Fibroblast of villous mesenchyme (primary cell): ENCODE measurements around the gene P2RY14. TPM values are rescaled to one million over a fixed set of nuclear protein-coding genes. Genes with fewer than 3 reads are reported as not detected.
A peak's percentile ranks its signal among the peaks of the same experiment; 100 is the strongest.

Experiments
- DNase-seq: peaks from one replicate; pipeline ENCODE4 v3.0.0-alpha.2; 2010; ENCODE audit warnings: low read depth
- H3K4me3 ChIP-seq: 2 replicates; pipeline ENCODE4 v1.5.1; 2011; ENCODE audit warnings: low read depth, mild to moderate bottlenecking, low read length
- total RNA-seq: library from RNA; depleted of rRNA; stranded (reverse); fragments of >200 nt; gene quantifications from 2 replicates; pipeline ENCODE4 v1.2.3, GENCODE V29; 2012
- TF ChIP-seq, protein P1 (sequence below): IDR thresholded peaks from 2 replicates; pipeline ENCODE4 v1.5.1; 2012; ENCODE audit warnings: low read depth, mild to moderate bottlenecking, low read length; ENCODE audit not compliant: insufficient read depth

Gene P2RY14
- total RNA-seq: not detected in 2 replicates

DNA sequence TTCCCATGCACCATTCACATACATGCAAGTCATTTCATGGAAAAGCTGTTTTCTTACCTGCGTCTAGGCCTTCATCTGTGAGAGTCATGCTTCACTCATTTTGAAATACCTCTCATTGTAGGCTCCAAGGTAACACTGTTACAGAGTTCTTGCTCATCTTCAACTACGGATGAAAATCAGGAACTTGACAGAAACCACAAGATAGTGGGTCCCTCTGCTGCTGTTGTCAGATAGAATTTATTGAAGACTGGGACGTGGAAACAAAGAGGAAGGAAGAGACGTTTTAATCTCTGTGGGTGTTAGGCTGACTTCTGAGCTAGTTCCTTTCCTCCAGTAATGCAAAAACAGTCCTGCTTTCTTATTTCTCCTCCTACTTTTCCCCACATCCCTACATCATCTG lies at the start of gene P2RY14:
P2RY14 (minus strand) TSS at position 313 of the 400 bp plus-strand sequence. CDS start 64,226 bp downstream, outside the sequence.
- no peak within 1 kb of the TSS for H3K4me3 ChIP-seq
- DNase-seq: no peak
- TF ChIP-seq, protein P1, sequence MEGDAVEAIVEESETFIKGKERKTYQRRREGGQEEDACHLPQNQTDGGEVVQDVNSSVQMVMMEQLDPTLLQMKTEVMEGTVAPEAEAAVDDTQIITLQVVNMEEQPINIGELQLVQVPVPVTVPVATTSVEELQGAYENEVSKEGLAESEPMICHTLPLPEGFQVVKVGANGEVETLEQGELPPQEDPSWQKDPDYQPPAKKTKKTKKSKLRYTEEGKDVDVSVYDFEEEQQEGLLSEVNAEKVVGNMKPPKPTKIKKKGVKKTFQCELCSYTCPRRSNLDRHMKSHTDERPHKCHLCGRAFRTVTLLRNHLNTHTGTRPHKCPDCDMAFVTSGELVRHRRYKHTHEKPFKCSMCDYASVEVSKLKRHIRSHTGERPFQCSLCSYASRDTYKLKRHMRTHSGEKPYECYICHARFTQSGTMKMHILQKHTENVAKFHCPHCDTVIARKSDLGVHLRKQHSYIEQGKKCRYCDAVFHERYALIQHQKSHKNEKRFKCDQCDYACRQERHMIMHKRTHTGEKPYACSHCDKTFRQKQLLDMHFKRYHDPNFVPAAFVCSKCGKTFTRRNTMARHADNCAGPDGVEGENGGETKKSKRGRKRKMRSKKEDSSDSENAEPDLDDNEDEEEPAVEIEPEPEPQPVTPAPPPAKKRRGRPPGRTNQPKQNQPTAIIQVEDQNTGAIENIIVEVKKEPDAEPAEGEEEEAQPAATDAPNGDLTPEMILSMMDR: no peak

DNA sequence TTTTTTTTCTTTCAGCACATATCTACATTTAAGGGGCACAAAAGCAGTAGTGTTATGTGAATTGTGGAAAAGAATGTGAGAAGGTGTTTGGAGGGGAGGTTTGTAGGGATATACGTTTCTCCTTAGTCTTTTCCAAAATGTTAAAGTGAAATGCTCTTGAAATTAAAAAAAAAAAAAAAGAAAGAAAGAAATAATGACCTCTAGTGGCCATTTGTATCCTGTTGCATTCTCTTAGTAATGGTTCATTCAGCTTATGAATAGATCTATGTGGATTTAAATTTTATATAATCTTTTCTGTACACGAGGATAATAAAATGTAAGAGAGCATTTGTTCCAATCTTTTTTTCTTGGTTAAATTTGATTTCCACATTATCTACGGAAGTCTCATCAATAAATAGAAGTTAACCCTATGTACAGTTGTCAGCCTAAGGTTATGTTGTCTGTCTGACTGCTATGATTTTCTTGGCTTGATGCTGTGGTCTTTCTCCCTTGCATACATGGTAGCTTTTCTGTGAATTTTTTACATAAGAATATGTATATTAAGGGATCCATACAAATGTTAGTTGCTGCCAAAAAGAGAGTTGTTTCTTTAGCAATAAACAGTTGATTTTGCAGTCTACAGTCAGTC lies 49.3 kb upstream of the P2RY14 start:
- peak; percentile 31 for DNase-seq
- no peak overlapping the region for H3K4me3 ChIP-seq
- TF ChIP-seq, protein P1: peak; percentile 56

DNA sequence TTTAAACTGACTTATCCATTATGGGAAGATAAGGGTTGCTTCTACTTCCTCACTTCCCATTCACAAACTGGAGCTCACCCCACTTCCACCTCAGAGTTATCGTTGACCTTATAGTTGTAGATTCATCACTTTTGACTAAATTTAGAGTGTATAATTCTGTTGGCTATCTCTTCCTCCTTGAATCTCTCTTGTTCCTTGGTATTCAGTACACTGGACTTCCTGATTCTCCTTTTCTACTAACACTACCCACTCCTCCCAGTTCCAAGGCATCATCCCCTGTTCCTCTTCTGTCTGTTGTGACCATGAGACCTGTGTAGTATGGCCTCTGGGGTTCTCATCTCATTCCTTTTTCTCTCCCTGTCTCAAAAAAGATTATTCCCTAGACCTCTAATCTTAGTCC lies 44.2 kb upstream of the P2RY14 start:
- DNase-seq: no peak
- TF ChIP-seq, protein P1: no peak

DNA sequence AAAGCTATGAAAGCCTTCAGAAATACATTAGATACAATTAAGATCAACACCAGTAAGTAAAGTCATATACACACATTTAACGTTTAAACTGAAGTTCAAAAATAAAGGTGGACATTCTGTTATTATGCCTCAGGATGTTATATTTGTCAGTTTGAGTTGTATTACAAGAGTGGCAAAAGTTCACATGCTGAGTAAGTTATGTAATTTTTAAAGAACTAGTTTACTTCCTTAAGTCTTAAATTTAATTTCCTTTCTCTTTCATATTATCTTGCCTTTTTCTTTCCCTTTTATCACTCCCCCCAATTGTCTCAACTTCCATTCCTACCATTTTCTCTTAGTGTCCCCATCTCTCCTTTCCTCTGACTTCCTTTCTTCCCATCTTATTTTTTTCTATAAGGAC lies 43.2 kb upstream of the P2RY14 start:
- DNase-seq: no peak
- no peak overlapping the region for H3K4me3 ChIP-seq
- TF ChIP-seq, protein P1: no peak

More for the DNA sequence above, 44.2 kb upstream of the P2RY14 start:
- H3K4me3 ChIP-seq: no peak overlapping the region

DNA sequence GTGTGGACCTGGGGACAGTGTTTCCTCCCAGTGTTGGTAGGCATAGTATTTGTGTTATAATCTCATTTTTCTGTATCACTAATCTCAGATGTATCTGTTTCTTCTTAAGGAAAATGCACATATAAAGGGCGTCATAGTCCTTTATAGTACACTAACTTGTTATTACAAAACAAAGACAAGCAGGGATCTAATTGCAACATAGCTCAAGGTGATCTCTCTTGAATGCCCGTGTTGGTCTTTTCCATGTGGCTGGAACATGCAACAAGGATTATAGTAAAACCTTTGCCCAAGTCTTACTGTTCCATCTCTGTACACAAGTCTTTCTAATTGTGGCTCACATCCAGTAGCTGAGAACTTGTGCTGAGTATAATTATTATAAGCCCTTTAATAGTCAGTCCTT lies 41.8 kb upstream of the P2RY14 start:
- TF ChIP-seq, protein P1: no peak
- no peak for DNase-seq

DNA sequence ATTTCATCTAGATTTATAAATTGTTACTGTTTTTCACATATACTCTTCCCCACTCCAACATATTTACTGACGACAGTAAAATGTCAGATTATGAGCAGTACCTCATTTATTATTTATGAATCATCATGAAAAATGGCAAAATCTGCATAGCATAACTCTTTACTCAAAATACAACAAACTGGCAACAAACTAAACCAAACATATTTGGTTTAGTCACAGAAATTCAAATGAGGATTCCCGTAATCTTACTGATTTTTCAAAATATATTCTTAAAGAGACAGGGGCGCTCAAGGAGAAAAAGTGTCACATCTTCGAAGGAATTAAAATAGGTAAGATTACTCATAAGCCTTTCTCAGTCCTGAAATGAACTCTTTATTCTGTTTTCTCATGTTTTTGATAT lies 41.3 kb upstream of the P2RY14 start:
- H3K4me3 ChIP-seq: no peak overlapping the region
- no peak for DNase-seq
- TF ChIP-seq, protein P1: no peak

More for the DNA sequence above, 41.8 kb upstream of the P2RY14 start:
- no peak overlapping the region for H3K4me3 ChIP-seq

DNA sequence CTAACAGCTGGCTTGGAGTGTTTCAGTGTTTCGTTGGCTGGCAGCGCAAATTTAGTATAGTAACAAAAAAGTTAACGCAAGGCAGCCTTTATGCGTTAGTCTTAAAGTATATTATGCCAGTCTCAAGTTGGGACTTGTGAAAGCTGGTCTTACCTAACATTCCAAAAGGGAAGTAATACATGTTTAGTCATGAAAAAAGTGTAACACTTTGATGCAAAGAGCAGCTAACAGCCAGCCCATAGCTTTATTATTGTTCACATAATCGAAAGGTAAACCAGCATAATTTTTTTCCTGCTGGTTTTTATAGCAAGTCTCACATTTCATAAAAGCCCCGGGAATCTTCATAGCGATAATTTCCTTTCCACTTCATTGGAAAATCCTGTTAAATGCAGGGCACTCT lies 40.6 kb upstream of the P2RY14 start:
- DNase-seq: no peak
- TF ChIP-seq, protein P1: no peak
- no peak overlapping the region for H3K4me3 ChIP-seq
